Ramos (cell line): Measurements from ENCODE around the gene BLNK.

Source experiments
- in situ Hi-C: fragments of 300-500 bp; cut with MboI; formaldehyde crosslinking; loops from one replicate; pipeline ENCODE4 v1.14.3; 2022; ENCODE audit warnings: low sequenced_read_pairs; ENCODE audit not compliant: unreplicated experiment

BLNK gene

GRCh38 chr10:96188916-96189315 lies 82.5 kb downstream of the BLNK start:
- in situ Hi-C loops: no loop called here

- in situ Hi-C loops: no loop called here
Observed at GRCh38 chr10:96188421-96188820, 82.9 kb downstream of the BLNK start.

GRCh38 chr10:96176985-96177384 lies 94.4 kb downstream of the BLNK start:
- in situ Hi-C loops: no loop called here

- in situ Hi-C loops: no loop called here
Observed at GRCh38 chr10:96172666-96173065, 98.7 kb downstream of the BLNK start.

GRCh38 chr10:96170230-96170629 lies 101.1 kb downstream of the BLNK start:
- in situ Hi-C loops: no loop called here

GRCh38 chr10:96168546-96168945 lies 102.8 kb downstream of the BLNK start:
- in situ Hi-C loops: no loop called here

- in situ Hi-C loops: no loop called here
Observed at GRCh38 chr10:96165726-96166125, 105.6 kb downstream of the BLNK start.

GRCh38 chr10:96153070-96153469 lies 118.3 kb downstream of the BLNK start:
- in situ Hi-C loops: no loop called here

GRCh38 chr10:96152437-96152836 lies 118.9 kb downstream of the BLNK start:
- in situ Hi-C loops: no loop called here
